MCF 10A (cell line): ENCODE measurements around the gene CACNA1B. TPM values are rescaled to one million over a fixed set of nuclear protein-coding genes. Genes with fewer than 3 reads are reported as not detected.

ENCODE experiments used
- BruUV-seq: library from RNA; stranded (reverse); fragments of 400-500 nt; replicated peaks from 2 replicates; lab custom pipeline; 2021; lab: Mats Ljungman, UMichigan
- CTCF ChIA-PET: fragments of 300-600 bp; sonication (Branson Sonifier 250); formaldehyde crosslinking; extraction: SDS; loops from one replicate; lab custom pipeline; 2021; ENCODE audit warnings: antibody characterized with exemption, inconsistent platforms; lab: Yijun Ruan, JAX
- POLR2A ChIA-PET: fragments of 300-600, 350-650 bp; sonication (Branson Sonifier 250); formaldehyde crosslinking; extraction: SDS; loops from one replicate; lab custom pipeline; 2020; ENCODE audit warnings: antibody characterized with exemption, inconsistent platforms; lab: Yijun Ruan, JAX
- DNase-seq: peaks from one replicate; pipeline ENCODE4 v3.0.0-alpha.2; 2018; ENCODE audit not compliant: unreplicated experiment
- H3K27ac Mint-ChIP-seq: one replicate; pipeline ENCODE4 v1.8.0; 2022; ENCODE audit warnings: mild to moderate bottlenecking, low read depth, mixed read lengths; ENCODE audit not compliant: unreplicated experiment
- H3K27me3 Mint-ChIP-seq: one replicate; pipeline ENCODE4 v1.8.0; 2022; ENCODE audit warnings: mixed read lengths; ENCODE audit not compliant: insufficient read depth, unreplicated experiment
- H3K36me3 Mint-ChIP-seq: one replicate; pipeline ENCODE4 v1.8.0; 2022; ENCODE audit warnings: mild to moderate bottlenecking, moderate library complexity, mixed read lengths; ENCODE audit not compliant: insufficient read depth, unreplicated experiment
- H3K4me1 Mint-ChIP-seq: one replicate; pipeline ENCODE4 v1.8.0; 2022; ENCODE audit warnings: mixed read lengths; ENCODE audit not compliant: insufficient read depth, unreplicated experiment
- H3K4me3 Mint-ChIP-seq: one replicate; pipeline ENCODE4 v1.8.0; 2022; ENCODE audit warnings: mild to moderate bottlenecking, moderate library complexity, mixed read lengths; ENCODE audit not compliant: unreplicated experiment
- H3K9me3 Mint-ChIP-seq: one replicate; pipeline ENCODE4 v1.8.0; 2022; ENCODE audit warnings: mixed read lengths; ENCODE audit not compliant: unreplicated experiment
- intact Hi-C: fragments of 100-400 bp; cut with micrococcal nuclease; formaldehyde crosslinking; loops from 2 replicates; pipeline ENCODE4 v1.14.1; 2022
- total RNA-seq: library from RNA; stranded (reverse); gene quantifications from 2 replicates; pipeline ENCODE4 v1.2.3, GENCODE V29; 2022
- TF ChIP-seq, protein P1 (sequence below): fragments of 200-600 bp; IDR thresholded peaks from one replicate; pipeline ENCODE4 v1.8.0; 2022; ENCODE audit warnings: antibody characterized with exemption, mild to moderate bottlenecking; ENCODE audit not compliant: unreplicated experiment

The CACNA1B gene
- total RNA-seq, 1 experiment from 2014 or later, result not detected

DNA sequence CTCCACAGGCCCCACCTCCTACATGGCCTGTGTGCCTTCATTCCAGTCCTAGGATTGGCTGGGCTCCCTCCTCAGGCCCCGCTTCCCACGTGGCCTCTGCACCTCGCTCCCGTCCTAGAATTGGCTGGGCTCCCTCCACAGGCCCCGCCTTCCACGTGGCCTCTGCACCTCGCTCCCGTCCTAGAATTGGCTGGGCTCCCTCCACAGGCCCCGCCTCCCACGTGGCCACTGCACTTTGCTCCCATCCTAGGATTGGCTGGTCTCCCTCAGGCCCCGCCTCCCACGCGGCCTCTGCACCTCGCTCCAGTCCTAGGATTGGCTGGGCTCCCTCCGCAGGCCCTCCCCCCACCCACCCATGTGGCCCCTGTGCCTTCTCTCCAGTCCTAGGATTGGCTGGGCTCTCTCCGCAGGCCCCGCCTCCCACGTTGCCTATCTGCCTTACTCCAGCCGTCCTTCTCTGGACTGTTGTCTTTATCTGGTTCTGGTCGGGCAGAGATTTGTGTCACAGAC, 45.3 kb upstream of the CACNA1B start:
- ChIA-PET CTCF (no interaction called here), POLR2A (no interaction called here)
- Mint-ChIP-seq H3K4me1 (no peaks in the 10 kb centered on the region), H3K36me3 (peaks cover 70% of the 10 kb centered on the region), H3K9me3 (no peaks in the 10 kb centered on the region), H3K4me3 (no peak overlapping the region), H3K27me3 (no peaks in the 10 kb centered on the region), H3K27ac (no peak overlapping the region)
- BruUV-seq, result no TSS peak
- intact Hi-C loops, result no loop called here
- TF ChIP-seq, protein P1, sequence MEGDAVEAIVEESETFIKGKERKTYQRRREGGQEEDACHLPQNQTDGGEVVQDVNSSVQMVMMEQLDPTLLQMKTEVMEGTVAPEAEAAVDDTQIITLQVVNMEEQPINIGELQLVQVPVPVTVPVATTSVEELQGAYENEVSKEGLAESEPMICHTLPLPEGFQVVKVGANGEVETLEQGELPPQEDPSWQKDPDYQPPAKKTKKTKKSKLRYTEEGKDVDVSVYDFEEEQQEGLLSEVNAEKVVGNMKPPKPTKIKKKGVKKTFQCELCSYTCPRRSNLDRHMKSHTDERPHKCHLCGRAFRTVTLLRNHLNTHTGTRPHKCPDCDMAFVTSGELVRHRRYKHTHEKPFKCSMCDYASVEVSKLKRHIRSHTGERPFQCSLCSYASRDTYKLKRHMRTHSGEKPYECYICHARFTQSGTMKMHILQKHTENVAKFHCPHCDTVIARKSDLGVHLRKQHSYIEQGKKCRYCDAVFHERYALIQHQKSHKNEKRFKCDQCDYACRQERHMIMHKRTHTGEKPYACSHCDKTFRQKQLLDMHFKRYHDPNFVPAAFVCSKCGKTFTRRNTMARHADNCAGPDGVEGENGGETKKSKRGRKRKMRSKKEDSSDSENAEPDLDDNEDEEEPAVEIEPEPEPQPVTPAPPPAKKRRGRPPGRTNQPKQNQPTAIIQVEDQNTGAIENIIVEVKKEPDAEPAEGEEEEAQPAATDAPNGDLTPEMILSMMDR, result no peak
- DNase-seq, result no peak

DNA sequence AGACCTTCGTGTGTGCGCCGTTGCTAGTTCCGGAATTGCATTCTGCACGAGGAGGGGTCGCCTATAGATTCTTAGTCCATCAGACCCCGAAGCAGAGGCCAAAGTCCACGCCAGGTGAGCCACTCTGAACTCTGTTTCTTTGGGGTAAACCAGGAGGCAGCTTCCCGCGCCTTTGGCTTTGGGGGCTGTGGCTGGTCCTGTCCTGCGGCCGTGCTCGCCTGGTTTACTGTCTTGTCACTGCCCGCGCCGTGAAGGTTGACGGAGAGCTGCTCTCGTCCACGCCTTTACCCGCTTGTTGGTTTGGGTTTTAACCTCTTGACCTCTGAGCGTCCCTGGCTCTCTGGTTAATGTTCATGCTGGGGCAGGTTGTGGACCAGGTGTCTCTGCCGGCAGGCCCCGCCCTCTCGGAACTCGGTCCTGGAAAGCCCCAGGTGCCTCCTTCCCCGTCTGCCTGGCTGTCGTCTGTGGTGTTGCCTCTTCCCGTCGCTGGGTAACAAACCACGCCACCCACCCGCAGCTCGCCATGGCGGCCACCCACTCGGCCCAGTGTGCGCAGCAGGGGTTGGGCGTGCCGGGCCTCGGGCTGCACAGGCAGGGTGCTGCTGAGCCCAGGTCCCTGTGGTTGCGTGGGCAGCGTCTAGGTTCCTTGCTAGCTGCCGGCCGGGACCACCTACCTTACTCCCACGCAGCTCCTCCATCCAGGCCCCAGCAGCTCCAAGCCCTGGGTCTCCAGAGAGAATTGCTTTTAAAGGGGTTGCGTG, 44.6 kb upstream of the CACNA1B start:
- Mint-ChIP-seq H3K9me3 (no peaks in the 10 kb centered on the region), H3K4me1 (no peaks in the 10 kb centered on the region), H3K27me3 (no peaks in the 10 kb centered on the region), H3K36me3 (peaks cover 72% of the 10 kb centered on the region), H3K27ac (no peak overlapping the region), H3K4me3 (no peak overlapping the region)
- TF ChIP-seq, protein P1, result no peak
- POLR2A ChIA-PET, result no interaction called here
- DNase-seq, result no peak
- CTCF ChIA-PET, result no interaction called here
- BruUV-seq, result no TSS peak
- intact Hi-C loops, result no loop called here

DNA sequence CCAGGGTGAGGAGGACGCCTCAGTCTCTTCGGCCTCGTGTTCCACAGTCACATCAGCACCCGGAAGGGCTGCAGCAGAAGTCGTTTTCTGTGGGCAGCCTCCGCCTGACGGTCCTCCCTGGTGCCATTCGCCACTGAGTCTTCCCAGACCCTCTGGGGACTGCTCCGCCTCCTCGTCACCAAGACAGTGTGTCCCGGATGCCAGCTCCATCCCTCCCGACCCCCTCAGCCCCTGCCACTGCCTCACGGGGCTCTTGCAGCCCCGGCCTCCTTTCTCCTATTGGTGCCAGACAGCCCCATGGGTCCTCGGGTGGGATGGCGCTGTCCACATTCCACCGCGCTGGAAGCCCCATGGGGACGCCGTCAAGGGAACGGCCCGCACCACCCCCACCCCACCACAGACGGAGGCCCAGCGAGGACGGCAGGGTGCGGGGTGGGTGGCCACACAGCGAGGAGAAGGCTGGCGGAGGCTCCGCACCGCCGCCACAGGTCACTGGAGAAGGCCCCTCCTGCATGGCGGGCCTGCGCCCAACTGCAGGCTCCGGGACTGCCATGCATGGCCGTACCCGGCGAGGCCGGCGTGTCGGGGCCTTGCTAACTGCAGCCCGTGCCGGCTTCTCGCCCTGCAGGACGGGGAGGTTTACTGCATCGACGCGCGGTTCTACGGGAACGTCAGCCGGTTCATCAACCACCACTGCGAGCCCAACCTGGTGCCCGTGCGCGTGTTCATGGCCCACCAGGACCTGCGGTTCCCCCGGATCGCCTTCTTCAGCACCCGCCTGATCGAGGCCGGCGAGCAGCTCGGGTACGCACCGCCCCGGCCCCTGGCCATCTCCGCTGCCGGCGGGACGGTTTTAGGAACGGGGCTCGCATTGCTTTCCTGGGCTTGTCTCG, 43.6 kb upstream of the CACNA1B start:
- BruUV-seq, result no TSS peak
- Mint-ChIP-seq H3K27me3 (no peaks in the 10 kb centered on the region), H3K27ac (no peak overlapping the region), H3K9me3 (no peaks in the 10 kb centered on the region), H3K4me3 (no peak overlapping the region), H3K4me1 (no peaks in the 10 kb centered on the region), H3K36me3 (peaks cover 72% of the 10 kb centered on the region)
- intact Hi-C loops, result no loop called here
- ChIA-PET POLR2A (no interaction called here), CTCF (interaction anchor here (0.7 kb wide), 1 partner anchor 149 kb away, joined by 4 read pairs; no protein-coding TSS in a partner anchor)
- TF ChIP-seq, protein P1, result no peak
- no peak for DNase-seq
